ENCODE data around the gene VPS37C.

DNA sequence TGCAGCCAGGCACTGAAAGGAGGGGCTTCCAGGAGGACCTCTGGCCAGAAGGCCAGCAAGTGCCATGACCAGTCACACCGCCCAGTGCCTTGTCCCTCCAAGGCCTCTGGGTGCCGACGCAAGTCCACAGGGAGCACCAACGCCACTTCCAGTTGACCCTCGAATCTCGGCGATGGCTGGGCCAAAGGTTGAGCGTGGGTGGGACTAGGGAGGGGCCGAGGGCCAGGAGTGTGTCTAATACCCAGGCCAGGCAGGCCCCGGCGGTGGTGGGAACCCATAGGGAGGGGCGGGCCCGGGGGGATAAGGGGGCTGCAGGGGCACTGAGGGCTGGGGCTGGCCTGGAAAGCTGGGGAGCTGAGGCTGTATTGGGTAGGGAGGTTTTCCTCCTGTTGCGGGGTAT lies 29.6 kb downstream of the VPS37C start:
- TF ChIP-seq, protein P1, sequence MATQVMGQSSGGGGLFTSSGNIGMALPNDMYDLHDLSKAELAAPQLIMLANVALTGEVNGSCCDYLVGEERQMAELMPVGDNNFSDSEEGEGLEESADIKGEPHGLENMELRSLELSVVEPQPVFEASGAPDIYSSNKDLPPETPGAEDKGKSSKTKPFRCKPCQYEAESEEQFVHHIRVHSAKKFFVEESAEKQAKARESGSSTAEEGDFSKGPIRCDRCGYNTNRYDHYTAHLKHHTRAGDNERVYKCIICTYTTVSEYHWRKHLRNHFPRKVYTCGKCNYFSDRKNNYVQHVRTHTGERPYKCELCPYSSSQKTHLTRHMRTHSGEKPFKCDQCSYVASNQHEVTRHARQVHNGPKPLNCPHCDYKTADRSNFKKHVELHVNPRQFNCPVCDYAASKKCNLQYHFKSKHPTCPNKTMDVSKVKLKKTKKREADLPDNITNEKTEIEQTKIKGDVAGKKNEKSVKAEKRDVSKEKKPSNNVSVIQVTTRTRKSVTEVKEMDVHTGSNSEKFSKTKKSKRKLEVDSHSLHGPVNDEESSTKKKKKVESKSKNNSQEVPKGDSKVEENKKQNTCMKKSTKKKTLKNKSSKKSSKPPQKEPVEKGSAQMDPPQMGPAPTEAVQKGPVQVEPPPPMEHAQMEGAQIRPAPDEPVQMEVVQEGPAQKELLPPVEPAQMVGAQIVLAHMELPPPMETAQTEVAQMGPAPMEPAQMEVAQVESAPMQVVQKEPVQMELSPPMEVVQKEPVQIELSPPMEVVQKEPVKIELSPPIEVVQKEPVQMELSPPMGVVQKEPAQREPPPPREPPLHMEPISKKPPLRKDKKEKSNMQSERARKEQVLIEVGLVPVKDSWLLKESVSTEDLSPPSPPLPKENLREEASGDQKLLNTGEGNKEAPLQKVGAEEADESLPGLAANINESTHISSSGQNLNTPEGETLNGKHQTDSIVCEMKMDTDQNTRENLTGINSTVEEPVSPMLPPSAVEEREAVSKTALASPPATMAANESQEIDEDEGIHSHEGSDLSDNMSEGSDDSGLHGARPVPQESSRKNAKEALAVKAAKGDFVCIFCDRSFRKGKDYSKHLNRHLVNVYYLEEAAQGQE (IDR thresholded peaks at IDR 0.05), result no peak
- no peak for TF ChIP-seq EGR1 (IDR thresholded peaks at IDR 0.05; ENCODE audit: low read depth in 2 of 2)
